HFF-Myc (cell line): Measurements from ENCODE around the gene ACOXL.

Experiments
- DNase-seq: peaks from one replicate; pipeline ENCODE4 v3.0.0-alpha.2; 2011; ENCODE audit warnings: low read depth; ENCODE audit errors: extremely low read depth
- H3K4me3 ChIP-seq: replicated peaks from 2 replicates; pipeline ENCODE4 v1.5.1; 2011; ENCODE audit warnings: low read depth, mild to moderate bottlenecking, control low read depth, low read length
- CTCF ChIP-seq: IDR thresholded peaks from 2 replicates; pipeline ENCODE4 v1.5.1; 2012; ENCODE audit warnings: mild to moderate bottlenecking, low read depth, low read length, control low read depth; ENCODE audit errors: missing control alignments

ACOXL gene

DNA sequence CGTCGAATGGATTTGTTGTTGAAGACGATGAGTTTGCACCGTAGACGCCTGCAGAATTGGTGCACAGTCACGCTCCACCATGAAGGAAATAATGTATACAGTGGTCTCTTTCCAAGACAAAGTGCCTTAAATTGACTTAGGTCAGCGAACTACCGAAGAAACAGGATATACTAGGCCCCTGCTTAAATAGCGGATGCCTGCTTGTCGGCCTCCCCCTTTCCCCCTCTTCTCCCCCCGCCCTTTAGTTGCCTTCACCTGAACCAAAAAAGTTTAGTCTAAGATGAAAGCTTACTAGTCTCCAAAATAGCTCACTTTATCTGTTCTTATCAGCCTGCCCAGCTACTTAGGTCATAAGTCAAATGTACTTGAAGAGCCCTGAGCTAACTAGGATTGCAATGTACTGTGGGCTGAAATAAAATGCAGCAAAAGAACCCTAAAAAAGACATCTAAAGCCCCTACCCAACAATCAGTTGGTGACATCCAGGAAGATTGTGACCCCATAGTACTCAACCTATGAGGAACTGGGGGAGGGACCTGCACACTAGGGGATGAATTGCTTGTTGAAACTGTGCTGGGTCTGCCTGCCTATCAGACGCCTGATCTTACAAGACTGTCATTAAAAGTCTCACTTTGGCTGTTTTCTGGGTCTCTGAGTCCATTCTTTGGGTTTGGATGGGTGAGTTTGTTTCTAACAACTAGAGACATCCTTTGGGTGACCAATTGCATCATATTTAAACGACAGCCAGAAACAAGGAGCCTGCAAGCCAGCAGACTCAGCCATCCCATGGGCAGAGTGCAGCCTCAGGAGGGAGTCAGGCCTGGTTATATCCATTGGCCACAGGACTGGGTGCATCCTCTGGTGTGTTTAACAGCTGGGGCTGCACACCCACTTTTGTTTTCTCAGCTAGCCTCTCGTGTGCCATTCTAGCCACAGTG is 14.5 kb downstream of the ACOXL start:
- no peak for TF ChIP-seq CTCF
- no peak overlapping the region for H3K4me3 ChIP-seq
- no peak for DNase-seq

- no peak overlapping the region for H3K4me3 ChIP-seq
- no peak for DNase-seq
- TF ChIP-seq CTCF, result no peak
These were observed 15.4 kb downstream of the ACOXL start for GRCh38 chr2:110747522-110748488.

- TF ChIP-seq CTCF, result no peak
- H3K4me3 ChIP-seq, result no peak overlapping the region
- DNase-seq, result no peak
These were observed 16.1 kb downstream of the ACOXL start for GRCh38 chr2:110748489-110748867.

- DNase-seq, result no peak
- H3K4me3 ChIP-seq, result no peak overlapping the region
- TF ChIP-seq CTCF, result no peak
These were observed 19.3 kb downstream of the ACOXL start for GRCh38 chr2:110751642-110752041.

DNA sequence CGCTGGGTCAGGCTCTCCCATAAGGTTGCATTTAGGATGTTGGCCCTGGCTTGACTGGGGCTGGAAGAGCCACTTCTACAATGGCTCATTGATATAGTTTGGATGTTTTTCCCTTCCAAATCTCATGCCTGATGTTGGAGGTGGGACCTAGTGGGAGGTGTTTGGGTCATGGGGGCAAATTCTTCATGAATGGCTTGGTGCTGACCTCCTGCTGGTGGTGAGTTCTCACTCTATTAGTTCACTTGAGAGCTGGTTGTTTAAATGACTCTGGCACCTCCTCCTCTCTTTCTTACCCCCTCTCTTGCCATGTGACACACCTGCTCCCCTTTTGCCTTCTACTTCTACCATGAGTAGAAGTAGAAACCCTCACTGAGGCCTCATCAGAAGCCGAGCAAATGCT is 20.5 kb downstream of the ACOXL start:
- no peak for TF ChIP-seq CTCF
- no peak overlapping the region for H3K4me3 ChIP-seq
- DNase-seq, result no peak

GRCh38 chr2:110755491-110756078 is 23.2 kb downstream of the ACOXL start:
- H3K4me3 ChIP-seq, result no peak overlapping the region
- DNase-seq, result no peak
- peak; percentile 16 for TF ChIP-seq CTCF
